GM21825 (cell line): Measurements from ENCODE around the gene WDR89.
A peak's percentile ranks its signal among the peaks of the same experiment; 100 is the strongest.
"Not testable (repeated sequence)": the region's sequence is repeated elsewhere in the genome, so short reads cannot be mapped to it uniquely, and the experiment has no call there.

Source experiments
- ATAC-seq: cut with Tn5 transposase; IDR thresholded peaks from one replicate; pipeline ENCODE4 v1.9.1; 2021; ENCODE audit warnings: mild to moderate bottlenecking, moderate library complexity; ENCODE audit not compliant: unreplicated experiment

WDR89 gene

DNA sequence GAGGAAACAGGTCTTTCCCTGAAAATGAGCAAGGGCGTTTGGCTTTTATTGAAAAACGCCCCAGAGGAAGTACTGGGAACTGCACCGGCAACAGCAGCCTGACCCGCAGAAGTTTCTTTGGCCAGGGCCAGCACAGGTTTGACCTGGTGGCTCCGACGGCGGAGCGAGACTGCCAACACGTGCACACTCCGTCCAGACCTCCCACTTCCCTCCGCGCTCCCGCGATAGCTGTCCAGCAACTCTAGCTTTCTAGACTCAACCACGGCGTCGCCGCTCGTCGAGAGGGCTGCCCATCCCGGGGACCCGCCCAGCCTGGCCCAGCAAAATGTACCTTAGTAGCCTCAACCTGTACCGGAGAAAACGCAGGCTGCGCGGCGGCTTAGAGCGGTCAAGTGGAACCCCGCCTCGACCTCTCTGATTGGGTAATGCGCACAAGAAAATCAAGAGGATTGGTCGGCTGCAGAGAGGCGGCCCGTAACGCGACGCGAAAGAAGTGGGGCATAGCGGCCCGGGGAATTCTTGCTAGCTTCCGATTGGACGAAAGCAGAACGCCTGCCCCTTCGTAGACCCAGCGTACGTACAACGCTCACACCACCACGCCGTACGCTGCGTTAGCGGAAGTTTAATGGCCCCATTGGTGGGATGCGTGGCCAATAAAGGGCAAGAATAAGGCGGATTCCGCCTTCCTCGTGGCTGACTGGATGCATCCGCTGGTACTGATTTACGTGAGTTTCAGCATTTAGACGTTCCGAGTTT is at the start of gene WDR89:
TSS of gene WDR89 (minus strand) at position 399 of the 756 bp plus-strand sequence. CDS start 41,929 bp downstream, outside the sequence.
- peak; percentile 83 for ATAC-seq

- no peak for ATAC-seq
These were observed 47.5 kb upstream of the WDR89 start for GRCh38 chr14:63689132-63689531.

GRCh38 chr14:63686926-63687325 is 45.3 kb upstream of the WDR89 start:
- no peak for ATAC-seq

- ATAC-seq = no peak
These were observed 43.7 kb upstream of the WDR89 start for GRCh38 chr14:63685401-63685800.

- ATAC-seq = no peak
These were observed 41.3 kb upstream of the WDR89 start for GRCh38 chr14:63682727-63683593.

DNA sequence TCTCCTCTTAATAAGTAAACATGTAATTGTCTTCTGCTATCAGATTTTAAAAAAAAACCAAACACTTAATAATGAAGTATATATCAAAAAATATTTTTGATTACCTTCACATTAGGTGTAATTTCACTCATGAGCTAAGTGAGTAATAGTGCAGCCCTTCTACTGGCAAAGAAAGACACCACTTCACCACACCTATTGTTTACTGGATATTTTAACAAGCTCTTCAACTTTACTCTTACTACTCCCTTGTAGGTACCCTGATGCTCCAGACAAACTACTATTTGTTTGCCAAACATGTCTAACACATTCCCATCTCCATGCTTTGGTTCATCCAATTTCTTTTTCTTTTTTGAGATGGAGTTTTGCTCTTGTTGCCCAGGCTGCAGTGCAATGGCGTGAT is 36.9 kb upstream of the WDR89 start:
- ATAC-seq = no peak

- no peak for ATAC-seq
These were observed 36.3 kb upstream of the WDR89 start for GRCh38 chr14:63677891-63678379.

GRCh38 chr14:63676615-63677014 is 34.9 kb upstream of the WDR89 start:
- ATAC-seq = no peak

GRCh38 chr14:63673886-63674497 is 32.3 kb upstream of the WDR89 start:
- no peak for ATAC-seq

DNA sequence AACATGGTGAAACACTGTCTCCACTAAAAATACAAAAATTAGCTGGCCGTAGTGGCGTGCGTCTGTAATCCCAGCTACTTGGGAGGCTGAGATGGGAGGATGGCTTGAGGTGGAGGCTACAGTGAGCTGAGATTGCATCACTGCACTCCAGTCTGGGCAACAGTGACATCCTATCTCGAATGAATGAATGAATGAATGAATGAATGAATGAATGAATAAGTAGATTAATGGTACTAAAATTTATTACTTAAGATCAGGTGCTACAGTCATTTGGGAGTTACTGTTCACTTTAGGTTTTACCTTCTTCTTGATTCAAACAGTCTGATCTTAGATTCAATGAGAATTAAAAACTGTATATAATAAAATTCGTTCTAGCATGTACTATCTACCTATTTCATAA is 31.6 kb upstream of the WDR89 start:
- ATAC-seq = no peak

GRCh38 chr14:63672417-63673180 is 30.9 kb upstream of the WDR89 start:
- peak; percentile 70 for ATAC-seq

DNA sequence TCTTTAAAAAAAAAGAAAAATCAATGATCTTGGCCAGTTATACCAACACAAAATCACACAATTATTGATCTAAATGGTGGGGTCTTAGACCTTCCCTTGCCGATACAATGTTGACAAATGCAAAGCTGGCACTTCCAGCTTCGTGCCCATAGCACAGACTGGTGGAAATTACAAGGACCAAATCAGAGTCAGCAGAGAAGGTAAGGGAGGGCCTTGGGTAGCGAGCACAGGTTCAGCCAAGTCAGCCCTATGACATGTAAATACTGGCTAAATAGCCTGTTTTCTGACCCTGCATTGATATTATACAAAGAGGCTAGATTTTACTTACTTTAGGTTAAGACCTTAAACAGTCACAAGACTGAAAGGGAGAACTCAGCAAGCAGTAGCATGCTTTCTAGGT is 30.3 kb upstream of the WDR89 start:
- ATAC-seq = peak; percentile 13

GRCh38 chr14:63670692-63671091 is 29.0 kb upstream of the WDR89 start:
- ATAC-seq = no peak

DNA sequence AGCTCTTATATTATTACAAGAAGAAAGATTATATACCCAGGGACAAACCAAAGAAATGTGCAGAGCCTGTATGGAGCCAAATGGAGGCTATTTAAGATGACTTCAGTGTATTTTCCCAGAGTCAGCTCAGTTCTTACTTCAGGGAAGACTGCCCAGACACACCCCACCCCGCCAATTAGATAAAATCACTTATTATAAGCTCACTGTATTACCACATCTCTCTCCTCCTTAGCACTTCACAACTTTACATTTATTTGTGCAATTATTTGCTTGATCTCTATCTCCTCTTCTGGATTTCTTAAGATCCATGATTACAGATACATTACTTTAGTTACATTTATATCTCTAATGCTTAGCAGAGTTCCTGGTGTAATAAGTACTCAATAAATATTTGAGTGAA is 24.7 kb upstream of the WDR89 start:
- ATAC-seq = no peak

DNA sequence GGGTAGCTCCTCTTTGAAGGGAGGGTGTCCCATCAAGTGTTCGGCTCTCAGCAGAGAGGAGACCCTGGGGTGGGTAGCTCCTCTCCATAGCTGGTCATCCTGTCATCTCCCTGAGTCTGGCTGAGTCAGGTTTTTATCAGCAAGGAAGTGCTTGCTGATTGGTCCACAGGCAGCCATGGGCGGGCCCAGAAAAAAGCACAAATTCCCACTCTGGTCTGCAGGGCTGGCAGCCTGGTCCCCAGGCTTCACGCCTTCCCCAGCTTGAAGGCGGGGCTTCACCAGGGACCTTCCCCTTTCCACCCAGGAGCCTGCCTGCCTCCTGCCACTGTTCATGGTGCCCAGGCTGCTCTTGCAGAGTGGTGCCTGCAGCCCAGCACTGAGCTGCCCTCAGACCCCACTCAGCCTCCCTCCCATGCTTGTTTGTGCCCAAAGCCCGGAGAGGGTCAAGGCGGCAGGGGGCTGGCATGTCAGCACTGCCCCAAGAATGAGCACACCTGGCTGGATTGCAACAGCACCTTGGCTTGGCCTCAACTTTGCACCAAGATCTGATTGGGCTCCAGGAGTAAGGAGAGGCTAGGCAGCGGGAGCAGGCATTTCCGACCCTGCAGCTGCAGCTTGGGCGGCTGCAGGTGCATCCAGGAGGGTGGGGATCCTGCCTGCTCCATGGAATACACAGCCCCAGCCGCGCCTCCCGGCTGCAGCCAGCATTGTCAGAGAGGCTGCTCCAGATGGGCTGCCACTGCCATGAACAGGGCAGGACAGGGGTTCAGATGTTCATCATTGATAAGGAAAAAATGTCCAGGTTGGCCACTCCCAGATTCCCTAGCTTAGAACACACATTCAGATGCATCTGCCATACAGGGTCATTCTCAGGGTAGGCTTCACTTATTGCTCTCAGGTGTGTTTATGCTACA is 22.0 kb upstream of the WDR89 start:
- no peak for ATAC-seq

DNA sequence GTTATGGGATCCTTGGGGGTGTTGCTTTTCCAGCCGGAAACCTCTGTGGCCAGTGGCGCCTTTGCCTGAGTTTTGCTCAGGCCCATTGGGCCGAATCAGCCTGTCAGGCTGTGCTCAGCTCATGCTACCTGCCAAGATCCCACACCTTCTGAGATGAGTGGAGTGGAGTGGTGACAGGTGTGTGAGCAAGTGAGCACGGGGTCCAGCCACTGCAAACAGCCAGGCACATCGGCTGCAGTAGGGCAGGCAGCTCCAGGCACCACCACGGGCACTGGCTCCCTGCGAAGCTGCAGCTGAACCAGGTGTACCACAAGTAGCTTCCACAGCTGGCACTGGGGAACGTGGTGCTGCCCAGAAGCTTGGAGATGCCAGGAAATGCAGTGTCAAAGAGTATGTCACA is 21.1 kb upstream of the WDR89 start:
- no peak for ATAC-seq

DNA sequence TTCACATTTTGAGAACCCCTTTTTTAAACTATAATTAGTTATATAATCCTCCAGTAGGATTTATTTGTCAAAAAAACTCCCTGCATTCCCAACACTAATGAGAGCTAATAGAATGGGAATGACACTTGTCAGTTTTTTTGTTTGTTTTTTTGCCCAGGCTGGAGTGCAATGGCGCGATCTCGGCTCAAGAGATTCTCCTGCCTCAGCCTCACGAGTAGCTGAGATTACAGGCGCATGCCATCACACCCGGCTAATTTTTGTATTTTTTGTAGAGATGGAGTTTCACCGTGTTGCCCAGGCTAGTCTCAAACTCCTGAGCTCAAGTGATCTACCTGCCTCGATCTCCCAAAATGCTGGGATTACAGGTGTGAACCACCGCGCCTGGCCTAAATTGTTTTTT is 20.2 kb upstream of the WDR89 start:
- not testable (repeated sequence) for ATAC-seq

- ATAC-seq = no peak
These were observed 18.1 kb upstream of the WDR89 start for GRCh38 chr14:63659726-63660125.

DNA sequence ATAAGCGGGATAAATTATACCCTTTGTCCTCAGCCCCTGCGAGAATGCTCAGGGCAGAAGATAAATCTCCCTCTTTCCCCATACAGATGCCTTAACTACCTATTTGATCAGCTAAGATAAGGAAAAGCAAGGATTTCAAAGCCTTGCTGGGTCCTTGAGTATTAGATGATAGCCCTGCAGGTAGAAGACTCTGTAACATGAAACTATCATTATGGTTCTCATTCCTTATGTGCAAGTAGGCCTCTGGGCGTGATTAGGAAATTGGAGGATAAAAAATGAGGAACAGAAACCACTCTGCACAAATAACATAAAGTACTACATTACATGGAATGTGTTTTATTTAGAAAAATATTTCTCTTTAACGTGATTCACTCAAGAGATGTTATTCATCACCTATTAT is 14.5 kb upstream of the WDR89 start:
- ATAC-seq = no peak

DNA sequence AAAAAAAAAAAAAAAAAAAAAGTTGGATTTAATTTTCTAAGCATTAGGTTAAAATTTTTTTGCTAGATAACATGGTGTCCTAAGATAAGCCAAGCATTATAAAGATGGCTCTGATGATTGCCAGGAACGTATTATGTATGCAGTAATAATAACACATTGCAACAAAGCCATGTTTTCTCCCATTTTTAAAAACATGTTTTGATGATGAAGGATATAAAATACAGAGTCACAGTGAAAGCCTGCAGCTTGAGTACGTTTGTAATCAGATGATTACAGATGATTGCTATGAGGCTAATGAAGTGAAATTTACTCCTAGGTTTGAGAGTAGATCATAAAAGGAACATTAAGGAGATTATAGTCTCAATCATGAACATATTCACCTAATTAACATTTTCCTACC is 13.3 kb upstream of the WDR89 start:
- no peak for ATAC-seq
